Activated T-cell treated with anti-CD3 and anti-CD28 coated beads for 1 hour (primary cell): ENCODE results near the gene PPP1R16B.
"Not testable (repeated sequence)": the region's sequence is repeated elsewhere in the genome, so short reads cannot be mapped to it uniquely, and the experiment has no call there.

Source experiments
- DNase-seq: peaks from one replicate; pipeline ENCODE4 v3.0.0-alpha.2; 2020; ENCODE audit warnings: low read depth

Gene PPP1R16B

GRCh38 chr20:38853759-38854158 is 48.3 kb downstream of the PPP1R16B start:
- no peak for DNase-seq

DNA sequence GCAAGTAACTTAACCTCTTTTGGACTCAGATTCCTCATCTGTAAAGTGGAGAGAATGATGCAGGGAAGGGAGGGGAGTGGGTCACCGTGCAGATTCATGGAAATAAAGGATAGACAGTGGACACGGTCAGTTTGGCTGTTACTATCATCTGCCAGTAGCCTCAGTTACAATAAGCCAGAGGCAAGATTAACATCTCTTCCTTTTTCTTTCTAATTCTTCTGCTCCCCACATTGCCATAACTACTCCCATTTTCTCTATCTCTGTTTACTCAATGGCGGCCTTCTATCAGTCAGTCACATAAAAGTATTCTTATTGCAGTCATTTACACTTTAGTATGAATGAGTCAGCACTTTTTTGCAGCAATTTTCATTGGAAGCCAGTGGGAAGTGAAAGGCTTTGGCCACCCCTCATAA is 49.2 kb downstream of the PPP1R16B start:
- DNase-seq, result no peak

- DNase-seq, result no peak
Observed at GRCh38 chr20:38855356-38855755, 49.9 kb downstream of the PPP1R16B start.

DNA sequence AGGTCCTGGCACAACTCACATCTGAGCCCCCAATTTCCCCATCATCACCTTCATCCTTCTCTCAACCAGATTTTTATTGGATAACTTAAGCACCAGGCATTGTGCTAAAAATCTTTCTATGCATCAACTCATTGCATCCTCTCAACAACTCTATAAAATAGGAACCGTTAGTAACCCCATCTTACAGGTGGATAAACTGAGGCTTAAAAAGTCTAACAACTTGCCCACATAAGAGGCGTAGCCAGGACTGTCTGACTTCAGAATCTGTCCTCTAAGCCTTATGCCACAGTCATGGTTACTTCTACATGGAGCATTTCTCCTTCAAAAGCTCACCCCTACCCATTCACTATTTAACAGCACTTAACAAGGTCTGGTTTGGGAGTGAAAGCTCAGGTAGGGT is 51.1 kb downstream of the PPP1R16B start:
- DNase-seq, result no peak

GRCh38 chr20:38857703-38858102 is 52.2 kb downstream of the PPP1R16B start:
- no peak for DNase-seq

GRCh38 chr20:38859070-38859690 is 53.7 kb downstream of the PPP1R16B start:
- DNase-seq, result no peak

DNA sequence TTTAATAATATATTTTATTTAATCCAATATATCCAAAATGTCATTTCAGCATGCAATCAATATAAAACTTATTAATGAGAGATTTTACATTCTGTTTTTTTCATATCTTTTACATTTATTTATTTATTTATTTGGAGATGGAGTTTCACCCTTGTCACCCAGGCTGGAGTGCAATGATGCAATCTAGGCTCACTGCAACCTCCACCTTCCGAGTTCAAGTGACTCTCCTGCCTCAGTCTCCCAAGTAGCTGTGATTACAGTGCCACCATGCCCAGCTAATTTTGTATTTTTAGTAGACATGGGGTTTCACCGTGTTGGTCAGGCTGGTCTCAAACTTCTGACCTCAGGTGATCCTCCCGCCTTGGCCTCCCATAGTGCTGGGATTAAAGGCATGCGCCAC is 54.4 kb downstream of the PPP1R16B start:
- DNase-seq, result not testable (repeated sequence)

GRCh38 chr20:38861071-38861401 is 55.5 kb downstream of the PPP1R16B start:
- DNase-seq, result no peak

GRCh38 chr20:38862226-38862625 is 56.7 kb downstream of the PPP1R16B start:
- no peak for DNase-seq

- DNase-seq, result no peak
Observed at GRCh38 chr20:38863024-38863851, 57.7 kb downstream of the PPP1R16B start.

- no peak for DNase-seq
Observed at GRCh38 chr20:38864662-38865061, 59.2 kb downstream of the PPP1R16B start.

- no peak for DNase-seq
Observed at GRCh38 chr20:38866265-38867061, 61.0 kb downstream of the PPP1R16B start.

GRCh38 chr20:38867062-38867359 is 61.5 kb downstream of the PPP1R16B start:
- DNase-seq, result no peak

DNA sequence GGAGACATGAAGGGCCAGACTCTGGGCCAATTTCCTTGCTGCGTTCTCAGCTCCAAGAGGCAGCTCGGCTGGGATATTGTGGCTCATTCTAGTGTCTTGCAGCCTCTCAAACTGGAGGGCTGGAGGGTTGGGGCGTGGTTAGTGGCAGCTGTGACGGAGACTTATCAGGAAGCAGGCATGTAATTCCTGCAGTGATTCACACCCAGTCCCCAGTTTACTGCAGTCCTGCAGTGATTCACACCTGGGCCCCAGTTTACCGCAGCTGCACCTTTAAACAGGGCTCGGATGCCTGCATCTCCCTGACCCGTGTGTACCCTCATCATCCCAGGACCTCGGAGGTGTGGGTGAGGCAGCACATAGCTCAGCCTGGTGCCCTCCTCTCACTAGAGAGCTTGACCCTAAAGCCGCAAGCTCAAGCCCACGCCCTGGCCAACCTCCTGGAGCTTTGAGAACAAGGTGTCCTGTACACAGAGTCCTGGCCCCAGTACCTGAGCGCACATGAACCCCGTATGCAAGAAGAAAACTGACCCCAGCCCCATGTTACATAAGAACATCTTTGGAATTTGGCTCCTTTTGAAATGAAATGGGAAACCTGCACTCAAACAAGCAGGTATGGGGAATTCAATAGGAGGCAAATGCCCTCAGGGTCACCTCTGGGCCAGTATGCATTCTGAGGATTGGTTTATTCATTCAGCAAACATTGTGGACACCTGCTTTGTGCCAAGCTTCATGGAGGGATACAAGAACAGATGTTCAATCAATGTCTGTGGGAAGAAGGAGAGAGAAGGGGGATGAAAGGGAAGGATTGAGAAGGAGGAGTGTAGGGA is 65.4 kb downstream of the PPP1R16B start:
- no peak for DNase-seq

DNA sequence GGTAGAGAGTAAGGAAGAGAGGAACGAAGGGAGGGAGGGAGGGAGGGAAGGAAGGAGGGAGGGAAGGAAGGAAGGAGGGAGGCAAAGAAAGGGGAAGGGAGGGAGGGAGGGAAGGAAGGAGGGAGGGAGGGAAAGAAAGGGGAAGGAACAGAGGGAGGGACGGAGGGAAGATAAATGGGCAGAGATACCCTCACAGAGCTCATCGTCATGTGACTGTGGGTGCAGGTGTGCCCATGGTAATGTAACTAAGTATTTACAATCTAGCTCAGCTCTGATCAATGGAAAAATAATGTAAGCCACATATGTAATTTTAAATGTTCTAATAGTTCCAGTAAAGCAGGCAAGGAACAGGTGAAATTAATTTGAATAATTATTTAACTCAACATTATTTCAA is 66.1 kb downstream of the PPP1R16B start:
- no peak for DNase-seq

DNA sequence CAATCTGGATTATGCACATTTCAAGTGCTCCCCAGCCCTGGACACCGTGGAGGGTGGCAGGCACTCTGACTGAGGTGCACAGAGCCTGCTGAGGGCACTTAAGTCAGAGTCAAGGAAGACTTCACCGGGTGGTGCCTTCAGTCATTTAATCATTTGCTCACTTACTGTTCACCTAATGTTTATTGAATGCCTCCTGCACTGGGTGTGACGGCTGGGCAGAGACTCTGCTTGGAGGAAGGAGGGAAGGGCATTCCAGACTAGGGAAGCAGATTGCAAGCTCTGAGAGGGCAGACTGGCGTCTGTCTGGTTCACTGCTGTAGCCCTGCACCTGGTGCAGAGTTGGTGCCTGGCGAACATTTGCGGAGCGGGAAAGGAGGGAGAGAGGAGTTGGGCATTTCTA is 66.5 kb downstream of the PPP1R16B start:
- no peak for DNase-seq

DNA sequence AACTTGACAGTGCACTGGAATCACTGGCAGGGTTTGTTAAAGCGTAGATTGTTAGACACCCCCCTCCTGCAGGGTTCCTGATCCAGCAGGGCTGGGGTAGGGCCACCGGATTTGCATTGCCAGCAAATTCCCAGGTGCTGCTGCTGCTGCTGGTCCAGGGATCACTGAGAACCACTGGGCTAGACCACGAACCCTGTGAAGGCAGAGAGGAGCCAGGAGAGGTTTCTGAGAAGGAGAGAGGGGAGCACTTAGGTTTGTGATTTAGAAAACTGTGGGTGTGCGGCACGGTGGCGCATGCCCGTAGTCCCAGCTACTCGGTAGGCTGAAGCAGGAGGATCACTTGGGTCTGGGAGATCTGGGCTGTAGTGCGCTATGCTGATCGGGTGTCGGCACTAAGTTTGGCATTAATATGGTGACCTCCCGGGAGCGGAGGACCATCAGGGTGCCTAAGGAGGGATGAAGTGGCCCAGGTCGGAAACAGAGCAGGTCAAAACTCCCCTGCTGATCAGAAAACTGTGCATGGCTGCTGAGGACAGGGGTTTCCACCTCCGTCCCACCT is 67.1 kb downstream of the PPP1R16B start:
- DNase-seq, result no peak

DNA sequence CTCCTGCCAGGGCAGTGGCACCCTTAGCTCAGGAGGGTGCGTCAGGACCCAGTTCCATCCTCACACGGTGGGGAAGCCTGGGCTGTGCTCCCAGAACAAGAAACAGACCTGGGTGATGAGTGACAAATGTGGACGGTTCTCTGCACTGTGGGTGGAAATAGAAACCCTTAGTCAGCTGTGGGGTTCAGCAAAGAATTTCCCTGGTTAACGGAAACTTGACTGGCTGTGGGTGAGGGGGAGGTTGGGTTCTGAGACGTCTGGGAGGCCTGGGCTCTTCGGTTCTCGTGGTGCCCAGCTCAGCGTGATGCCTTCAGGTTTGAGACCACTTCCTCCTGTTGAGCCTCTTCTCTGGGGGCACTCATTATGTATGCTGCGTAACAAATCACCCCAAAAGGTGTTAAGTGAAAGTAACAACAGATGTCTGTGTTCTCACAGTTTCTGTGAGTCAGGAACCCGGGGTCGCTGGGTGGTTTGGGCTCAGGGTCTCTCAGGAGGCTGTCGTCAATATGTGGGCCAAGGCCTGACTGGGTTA is 67.6 kb downstream of the PPP1R16B start:
- DNase-seq, result peak; percentile 61

GRCh38 chr20:38874460-38875174 is 69.1 kb downstream of the PPP1R16B start:
- no peak for DNase-seq

DNA sequence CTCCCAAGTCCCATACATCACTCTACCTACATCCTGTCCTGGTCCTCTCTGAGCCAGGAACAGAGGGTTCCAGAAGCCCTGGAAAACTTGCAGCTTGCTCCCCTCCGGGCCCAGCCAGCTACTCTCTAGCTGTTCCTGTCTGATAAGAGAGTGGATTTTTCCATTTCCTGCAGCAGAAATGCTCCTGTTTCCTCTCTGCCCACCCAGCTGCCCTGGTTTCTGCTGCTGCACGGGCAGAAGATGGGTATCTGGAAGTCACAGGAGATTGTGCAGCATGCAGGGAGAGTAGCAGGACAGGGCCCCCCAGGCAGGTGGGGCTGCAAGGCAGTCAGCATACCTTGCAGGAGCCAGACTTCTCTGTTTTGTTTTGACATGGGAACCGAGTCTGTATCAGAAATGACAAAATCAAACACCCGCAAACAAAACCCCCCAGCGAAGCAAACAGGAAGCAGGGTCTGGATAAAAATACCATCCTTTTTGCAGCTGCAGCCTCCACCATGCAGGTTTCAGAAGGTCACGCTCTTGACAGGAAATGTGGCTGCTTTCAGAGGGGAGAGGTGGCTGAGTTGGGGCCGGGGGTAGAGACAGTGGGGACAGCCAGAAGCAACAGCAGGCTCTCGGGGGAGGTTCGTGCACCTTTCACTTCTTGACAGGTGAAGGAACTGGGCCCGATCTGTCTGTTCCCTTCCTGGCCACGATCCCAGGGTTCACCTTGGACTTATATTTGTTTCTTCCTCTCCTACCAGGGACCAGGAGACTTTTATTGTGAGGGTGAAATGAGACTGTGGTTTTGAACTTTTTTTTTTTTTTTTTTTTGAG is 69.9 kb downstream of the PPP1R16B start:
- peak; percentile 45 for DNase-seq
